Activated naive CD8-positive, alpha-beta T cell treated with anti-CD3 and anti-CD28 coated beads, Interleukin-2, amount 10 ng/mL, durations not matched to agents 7 days and 5 days (primary cell): ENCODE measurements around the gene CREB1. TPM values are rescaled to one million over a fixed set of nuclear protein-coding genes. Genes with fewer than 3 reads are reported as not detected.
"Not testable (repeated sequence)": the region's sequence is repeated elsewhere in the genome, so short reads cannot be mapped to it uniquely, and the experiment has no call there.

ENCODE experiments used
- ATAC-seq: fragments of 150-1000 bp; cut with Tn5 transposase; one replicate; pipeline ENCODE4 v1.10.0; 2021; ENCODE audit warnings: low read depth, moderate library complexity
- POLR2A ChIA-PET: fragments of 350-600 bp; sonication (Branson Sonifier 250); formaldehyde crosslinking; loops from one replicate; lab custom pipeline; 2021; ENCODE audit warnings: antibody characterized with exemption; lab: Charles Lee
- DNase-seq: peaks from one replicate; pipeline ENCODE4 v3.0.0; 2021
- H3K27ac Mint-ChIP-seq: one replicate; pipeline ENCODE4 v1.8.0; 2022; ENCODE audit warnings: mild to moderate bottlenecking, mixed read lengths
- H3K27me3 Mint-ChIP-seq: one replicate; pipeline ENCODE4 v1.8.0; 2022; ENCODE audit warnings: mild to moderate bottlenecking, moderate library complexity, mixed read lengths
- H3K36me3 Mint-ChIP-seq: one replicate; pipeline ENCODE4 v1.8.0; 2021; ENCODE audit warnings: mild to moderate bottlenecking, mixed read lengths
- H3K4me1 Mint-ChIP-seq: one replicate; pipeline ENCODE4 v1.8.0; 2021; ENCODE audit warnings: mixed read lengths
- H3K4me3 Mint-ChIP-seq: one replicate; pipeline ENCODE4 v1.8.0; 2022; ENCODE audit warnings: mild to moderate bottlenecking, moderate library complexity, mixed read lengths
- H3K9me3 Mint-ChIP-seq: one replicate; pipeline ENCODE4 v1.8.0; 2021; ENCODE audit warnings: mixed read lengths
- total RNA-seq, 2 experiments: library from RNA; stranded (reverse); gene quantifications; one replicate each; pipeline ENCODE4 v1.2.3, GENCODE V29; 2021

CREB1 gene
- total RNA-seq, 2 experiments from 2014 or later: 97.5 to 101 TPM

DNA sequence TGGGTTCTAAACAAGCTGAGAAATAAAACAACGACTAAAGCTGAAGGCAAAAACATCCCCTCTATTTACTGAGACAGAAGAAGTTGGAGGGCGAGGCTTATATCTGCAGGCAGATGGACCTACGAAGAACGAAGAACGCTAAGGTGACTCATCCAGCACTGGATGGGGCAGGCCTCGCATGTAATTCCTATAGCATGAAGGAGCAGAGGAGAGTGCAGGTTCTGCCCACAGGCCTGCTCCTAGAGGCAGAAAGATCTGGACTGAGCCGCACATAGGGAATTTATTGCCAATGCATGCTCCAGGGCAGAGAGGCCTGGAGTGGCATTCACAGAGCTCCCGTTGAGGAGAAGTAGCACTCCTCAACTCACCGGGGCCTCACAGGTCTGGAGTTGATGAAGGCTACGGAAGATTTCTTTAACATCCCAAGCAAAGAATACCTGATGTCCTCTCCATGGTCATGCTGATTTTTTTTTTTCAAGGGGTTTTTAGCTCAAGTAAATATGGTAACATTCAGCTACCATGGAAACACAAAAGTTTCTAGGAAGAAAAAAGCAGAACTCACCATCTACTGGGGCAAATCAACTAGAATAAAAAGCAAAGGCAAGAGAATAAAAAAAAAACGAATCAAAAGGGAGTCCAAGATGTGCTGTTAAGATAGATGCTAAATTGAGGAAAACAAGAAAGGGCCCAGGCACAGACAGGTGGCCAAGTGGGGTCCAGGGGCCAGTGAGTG lies 105.9 kb downstream of the CREB1 start:
- H3K27ac Mint-ChIP-seq: no peak overlapping the region
- DNase-seq: no peak
- peaks cover 4% of the 10 kb centered on the region for H3K9me3 Mint-ChIP-seq
- ATAC-seq: no peak
- peaks cover 2% of the 10 kb centered on the region for H3K27me3 Mint-ChIP-seq
- POLR2A ChIA-PET: no interaction called here
- no peaks in the 10 kb centered on the region for H3K36me3 Mint-ChIP-seq
- H3K4me1 Mint-ChIP-seq: peaks cover 3% of the 10 kb centered on the region
- no peak overlapping the region for H3K4me3 Mint-ChIP-seq

DNA sequence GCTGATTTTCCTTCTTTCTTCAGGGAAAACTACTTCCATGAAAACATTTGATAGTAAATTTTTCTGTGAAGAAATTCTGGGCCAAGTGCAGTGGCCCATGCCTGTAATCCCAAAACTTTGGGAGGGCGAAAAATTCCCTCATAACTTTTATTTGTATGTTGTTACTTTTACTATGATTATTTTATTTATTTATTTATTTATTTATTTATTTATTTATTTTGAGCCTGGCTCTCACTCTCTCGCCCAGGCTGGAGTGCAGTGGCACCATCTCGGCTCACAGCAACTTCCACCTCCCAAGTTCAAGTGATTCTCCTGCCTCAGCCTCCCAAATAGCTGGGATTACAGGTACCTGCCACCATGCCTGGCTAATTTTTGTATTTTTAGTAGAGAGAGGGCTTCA lies 109.5 kb downstream of the CREB1 start:
- H3K9me3 Mint-ChIP-seq, H3K27ac Mint-ChIP-seq, H3K36me3 Mint-ChIP-seq, H3K27me3 Mint-ChIP-seq, H3K4me3 Mint-ChIP-seq, ATAC-seq, POLR2A ChIA-PET, H3K4me1 Mint-ChIP-seq, DNase-seq: not testable (repeated sequence)

DNA sequence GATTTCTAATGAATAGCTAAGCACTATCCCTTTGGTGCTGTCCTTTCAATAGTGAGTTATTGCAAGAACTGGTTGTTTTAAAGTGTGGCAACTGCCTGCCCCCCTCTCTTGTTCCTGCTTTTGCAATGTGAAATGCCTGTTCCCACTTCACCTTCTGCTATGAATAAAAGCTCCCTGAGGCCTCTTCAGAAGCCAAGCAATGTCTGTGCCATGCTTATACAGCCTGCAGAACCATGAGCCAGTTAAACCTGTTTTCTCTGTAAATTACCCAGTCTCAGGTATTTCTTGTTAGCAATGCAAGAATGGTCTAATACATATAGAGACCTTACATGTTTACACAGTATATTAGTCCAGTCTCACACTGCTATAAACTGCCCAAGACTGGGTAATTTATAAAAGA lies 110.4 kb downstream of the CREB1 start:
- H3K9me3 Mint-ChIP-seq: peaks cover 5% of the 10 kb centered on the region
- no peak for ATAC-seq
- H3K4me3 Mint-ChIP-seq: no peak overlapping the region
- no peak overlapping the region for H3K27ac Mint-ChIP-seq
- H3K4me1 Mint-ChIP-seq: no peaks in the 10 kb centered on the region
- POLR2A ChIA-PET: no interaction called here
- no peaks in the 10 kb centered on the region for H3K36me3 Mint-ChIP-seq
- no peak for DNase-seq
- H3K27me3 Mint-ChIP-seq: no peaks in the 10 kb centered on the region

DNA sequence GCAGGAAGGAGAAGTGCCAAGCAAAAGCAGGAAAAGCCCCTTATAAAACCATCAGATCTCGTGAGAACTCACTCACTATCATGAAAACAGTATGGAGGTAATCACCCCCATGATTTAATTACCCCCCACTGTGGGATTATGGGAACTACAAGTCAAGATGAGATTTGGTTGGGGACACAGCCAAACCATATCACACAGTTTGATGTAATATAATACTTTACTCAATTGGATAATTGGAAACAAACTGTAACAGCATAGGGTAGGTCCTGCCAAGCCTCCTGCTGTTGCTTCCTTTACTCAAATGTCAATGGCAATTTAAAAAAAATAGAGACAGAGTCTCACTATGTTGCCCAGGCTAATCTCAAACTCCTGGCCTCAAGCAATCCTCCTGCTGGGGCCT lies 110.9 kb downstream of the CREB1 start:
- no peaks in the 10 kb centered on the region for H3K4me1 Mint-ChIP-seq

DNA sequence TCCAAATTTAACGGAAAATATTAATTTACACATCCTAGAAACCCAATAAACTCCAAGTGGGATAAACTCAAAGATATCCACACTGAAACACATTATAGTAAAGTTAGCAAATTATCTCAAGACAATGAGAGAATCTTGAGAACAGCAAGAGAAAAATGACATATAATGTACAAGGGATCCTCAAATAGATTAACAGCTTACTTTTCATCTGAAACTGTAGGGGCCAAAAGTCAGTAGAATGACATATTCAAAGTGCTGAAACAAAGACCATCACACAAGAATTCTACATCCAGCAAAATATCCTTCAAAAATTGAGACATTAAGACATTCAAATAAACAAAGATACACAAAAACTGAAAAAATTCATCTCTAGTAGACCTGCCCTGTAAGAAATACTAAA lies 114.1 kb downstream of the CREB1 start:
- ATAC-seq (no peak), DNase-seq (no peak)
- Mint-ChIP-seq H3K36me3 (no peaks in the 10 kb centered on the region), H3K9me3 (peaks cover 5% of the 10 kb centered on the region), H3K27me3 (no peaks in the 10 kb centered on the region), H3K27ac (no peak overlapping the region), H3K4me3 (no peak overlapping the region), H3K4me1 (no peaks in the 10 kb centered on the region)
- POLR2A ChIA-PET: no interaction called here

More for the DNA sequence above, 110.9 kb downstream of the CREB1 start:
- no peak overlapping the region for H3K4me3 Mint-ChIP-seq
- DNase-seq (no peak), ATAC-seq (no peak)
- no peak overlapping the region for H3K27ac Mint-ChIP-seq
- POLR2A ChIA-PET: no interaction called here
- H3K36me3 Mint-ChIP-seq: no peaks in the 10 kb centered on the region
- no peaks in the 10 kb centered on the region for H3K27me3 Mint-ChIP-seq
- peaks cover 5% of the 10 kb centered on the region for H3K9me3 Mint-ChIP-seq

DNA sequence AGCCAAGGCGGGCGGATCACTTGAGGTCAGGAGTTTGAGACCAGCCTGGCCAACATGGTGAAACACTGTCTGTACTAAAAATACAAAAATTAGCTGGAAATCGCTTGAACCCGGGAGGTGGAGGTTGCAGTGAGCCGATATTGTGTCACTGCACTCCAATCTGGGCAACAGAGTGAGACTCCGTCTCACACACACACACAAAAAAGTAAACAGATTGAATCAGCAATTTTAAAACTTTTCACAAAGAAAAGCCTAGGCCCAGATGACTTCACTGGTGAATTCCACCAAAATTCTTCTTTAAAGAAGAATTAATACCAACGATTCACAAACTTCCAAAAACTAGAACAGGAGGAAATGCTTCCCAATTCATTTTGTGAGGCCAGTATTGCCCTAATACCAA lies 116.8 kb downstream of the CREB1 start:
- DNase-seq, H3K4me3 Mint-ChIP-seq, H3K4me1 Mint-ChIP-seq, ATAC-seq, H3K27ac Mint-ChIP-seq, H3K9me3 Mint-ChIP-seq, H3K36me3 Mint-ChIP-seq, H3K27me3 Mint-ChIP-seq, POLR2A ChIA-PET: not testable (repeated sequence)

Other genes starting within 250 kb of the CREB1 start
- 10 to 100 TPM; 21.6 to 24.0 TPM for gene METTL21A, start 95.4 kb downstream of the CREB1 start, total RNA-seq
- gene CCNYL1, start 181.7 kb downstream of the CREB1 start, total RNA-seq: 1 to 10 TPM; 6.3 to 8.0 TPM
- under 1 TPM; 0.40 to 0.50 TPM for gene FZD5, start 239.9 kb downstream of the CREB1 start, total RNA-seq